ENCODE measurements around the gene NFIL3.

- TF ChIP-seq TCF12 (IDR thresholded peaks at IDR 0.05) (no peak), REST (IDR thresholded peaks at IDR 0.05; ENCODE audit: low read depth, low read length) (no peak), CTCF (IDR thresholded peaks at IDR 0.05) (no peak), EP300 (IDR thresholded peaks at IDR 0.05; ENCODE audit: borderline replicate concordance in 1 of 2, low read depth in 1 of 2, low read length in 1 of 2) (no peak), ELF1 (IDR thresholded peaks at IDR 0.05) (no peak), POLR2AphosphoS5 (IDR thresholded peaks at IDR 0.05; ENCODE audit: low read depth, low read length) (no peak), MXI1 (IDR thresholded peaks at IDR 0.05; ENCODE audit: low read depth, low read length) (no peak), MAX (IDR thresholded peaks at IDR 0.05; ENCODE audit: low read depth) (no peak), EZH2phosphoT487 (IDR thresholded peaks at IDR 0.05; ENCODE audit: borderline replicate concordance, low read depth) (no peak), RAD21 (IDR thresholded peaks at IDR 0.05; ENCODE audit: low read length) (no peak), YY1 (IDR thresholded peaks at IDR 0.05; ENCODE audit: low read depth) (no peak)
These were observed 4.8 kb upstream of the NFIL3 start for GRCh38 chr9:91428436-91428835.

Measured in SK-N-SH (cell line).